SIG-M5 (cell line): ENCODE results near the gene KLK13.

Experiments used
- DNase-seq: peaks from one replicate; lab custom pipeline; 2025; lab: John Stamatoyannopoulos, UW

The KLK13 gene

GRCh38 chr19:51091895-51092873 lies 27.3 kb upstream of the KLK13 start:
- DNase-seq, result no peak

DNA sequence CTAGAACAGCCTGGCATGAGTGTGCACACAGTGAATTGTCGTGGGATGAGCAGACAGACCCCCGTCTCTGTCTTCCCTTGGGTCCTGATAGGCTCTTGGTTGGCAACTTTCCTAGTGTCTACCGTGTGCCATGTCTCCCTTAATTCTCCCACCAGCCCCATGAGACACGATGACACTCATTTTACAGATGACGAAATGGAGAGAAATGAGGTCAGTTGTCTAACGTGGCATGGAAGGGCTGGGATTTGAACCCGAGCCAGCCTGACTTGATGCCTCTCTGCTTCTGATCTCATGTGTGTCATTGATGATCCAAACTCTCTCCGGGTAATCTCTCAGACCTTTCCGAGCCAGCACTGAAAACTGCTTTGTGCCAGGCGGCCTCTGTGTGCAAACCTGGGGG lies 26.2 kb upstream of the KLK13 start:
- no peak for DNase-seq

DNA sequence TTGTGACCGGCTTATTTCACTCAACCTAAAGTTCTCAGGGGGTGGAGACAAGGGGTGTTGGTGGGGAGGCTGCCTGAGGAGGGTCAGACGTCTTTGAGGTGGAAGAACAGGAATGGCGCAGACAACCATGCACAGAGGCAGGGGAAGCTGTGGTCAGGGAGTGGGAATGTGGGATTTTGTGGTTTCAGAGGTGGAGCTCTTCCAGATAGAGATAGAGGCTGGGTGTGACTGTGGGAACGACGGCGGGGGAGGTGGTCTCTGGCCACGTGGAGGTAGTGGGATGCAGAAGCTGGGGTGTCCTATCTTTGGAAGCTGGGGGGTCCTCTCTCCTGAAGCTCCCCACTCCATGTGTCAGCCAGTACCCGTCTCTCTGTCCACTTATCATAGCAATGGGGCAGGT lies 25.6 kb upstream of the KLK13 start:
- no peak for DNase-seq

DNA sequence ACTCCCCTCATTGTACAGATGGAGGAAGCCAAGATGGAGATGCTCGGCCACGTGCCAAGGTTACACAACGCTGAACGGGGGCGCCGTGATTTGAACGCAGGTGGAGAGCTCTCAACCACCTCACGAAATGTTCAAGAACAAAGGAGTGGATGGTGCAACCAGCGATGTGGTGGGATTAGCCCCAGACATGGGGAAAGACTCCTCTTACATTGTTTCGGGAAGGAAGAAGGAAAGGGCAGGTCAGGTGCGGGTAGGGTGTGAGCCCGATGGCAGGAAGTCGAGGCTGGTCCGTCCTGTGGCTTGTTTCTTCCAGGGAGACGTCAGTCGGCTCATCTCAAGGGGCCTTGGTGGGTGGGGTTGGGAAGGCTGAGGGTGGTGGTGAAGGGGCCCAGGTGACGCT lies 24.9 kb upstream of the KLK13 start:
- DNase-seq, result no peak

GRCh38 chr19:51086153-51086850 lies 21.4 kb upstream of the KLK13 start:
- no peak for DNase-seq

DNA sequence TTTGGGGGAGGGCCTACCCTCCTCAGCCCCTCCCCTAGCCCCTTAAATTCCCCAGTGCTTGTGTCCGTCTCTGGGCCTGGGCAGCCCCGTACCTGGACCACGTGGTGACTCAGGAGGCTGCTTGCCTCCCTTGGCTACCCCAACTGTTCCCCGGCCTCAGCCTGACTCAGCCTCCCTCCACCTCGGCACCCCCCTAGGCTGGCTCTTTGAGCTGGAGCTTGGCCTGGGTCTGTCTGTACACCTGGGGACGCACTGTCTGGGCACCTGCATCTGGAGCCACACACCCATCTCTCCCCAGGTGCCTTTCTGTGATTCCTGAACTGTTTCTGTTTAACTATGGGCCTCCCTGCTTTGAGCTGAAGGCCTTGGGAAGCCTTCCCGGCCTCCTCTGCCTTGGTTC lies 19.6 kb upstream of the KLK13 start:
- DNase-seq, result no peak

DNA sequence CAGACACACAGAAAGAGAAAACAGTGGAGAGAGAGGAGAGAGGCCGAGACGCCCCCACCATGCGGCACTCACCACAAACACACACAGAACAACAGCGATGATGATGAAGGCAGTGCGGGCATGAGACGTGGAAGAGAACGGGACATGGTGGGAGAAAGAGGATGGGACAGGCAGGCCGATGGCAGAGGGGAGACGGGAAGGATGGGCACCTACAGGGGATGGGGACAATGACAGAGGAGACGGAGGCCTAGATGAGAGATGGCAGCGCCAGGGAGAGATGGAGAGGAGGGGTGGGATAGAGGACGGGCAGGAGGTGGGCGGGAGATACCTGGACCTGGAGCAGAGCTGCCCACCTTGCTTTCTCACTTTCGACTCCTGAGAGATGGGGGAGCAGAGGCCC lies 18.9 kb upstream of the KLK13 start:
- DNase-seq, result no peak

DNA sequence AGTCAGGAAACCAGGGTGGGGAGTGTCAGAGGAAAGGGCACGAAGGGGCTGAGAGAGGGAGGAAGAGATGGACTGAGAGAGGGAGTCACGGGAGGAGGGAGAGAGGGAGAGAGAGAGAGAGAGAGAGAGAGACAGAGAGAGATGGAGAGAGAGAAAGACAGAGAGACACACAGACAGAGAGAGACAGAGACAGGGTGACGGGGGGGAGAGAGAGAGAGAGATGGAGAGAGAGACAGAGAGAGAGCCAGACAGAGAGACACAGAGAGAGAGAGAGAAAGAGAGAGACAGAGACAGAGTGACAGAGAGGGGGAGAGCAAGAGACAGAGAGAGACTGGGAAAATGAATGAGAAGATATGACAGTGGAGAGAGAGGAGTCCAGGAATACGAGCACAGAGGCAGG lies 18.3 kb upstream of the KLK13 start:
- DNase-seq, result no peak

DNA sequence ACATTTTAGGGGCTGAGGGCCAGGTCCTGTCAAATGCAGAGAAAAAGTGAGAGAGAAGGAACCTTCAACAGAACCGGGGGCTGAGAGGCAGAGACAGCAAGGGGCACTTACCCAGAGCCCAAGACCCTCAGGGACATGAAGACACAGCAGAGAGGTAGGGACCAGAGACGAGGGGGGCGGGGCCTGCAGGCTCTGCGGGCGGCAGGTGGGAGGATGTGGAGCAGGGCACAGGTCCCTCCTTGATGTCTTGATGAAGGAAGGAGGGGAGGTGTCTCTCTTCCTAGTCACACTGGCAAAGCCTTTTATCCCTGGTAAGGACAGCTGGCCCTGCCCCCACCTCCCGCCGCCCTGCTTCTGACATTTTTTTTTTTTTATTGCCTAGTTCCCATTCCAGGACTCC lies 17.7 kb upstream of the KLK13 start, which contains the start of gene KLK14:
Gene KLK14, minus strand, starts transcription at position 277 of the 400 bp plus-strand sequence. Its CDS starts 273 bp downstream, at position 4.
- DNase-seq, result no peak

- DNase-seq, result no peak
Observed at GRCh38 chr19:51081476-51081875, 16.6 kb upstream of the KLK13 start.

DNA sequence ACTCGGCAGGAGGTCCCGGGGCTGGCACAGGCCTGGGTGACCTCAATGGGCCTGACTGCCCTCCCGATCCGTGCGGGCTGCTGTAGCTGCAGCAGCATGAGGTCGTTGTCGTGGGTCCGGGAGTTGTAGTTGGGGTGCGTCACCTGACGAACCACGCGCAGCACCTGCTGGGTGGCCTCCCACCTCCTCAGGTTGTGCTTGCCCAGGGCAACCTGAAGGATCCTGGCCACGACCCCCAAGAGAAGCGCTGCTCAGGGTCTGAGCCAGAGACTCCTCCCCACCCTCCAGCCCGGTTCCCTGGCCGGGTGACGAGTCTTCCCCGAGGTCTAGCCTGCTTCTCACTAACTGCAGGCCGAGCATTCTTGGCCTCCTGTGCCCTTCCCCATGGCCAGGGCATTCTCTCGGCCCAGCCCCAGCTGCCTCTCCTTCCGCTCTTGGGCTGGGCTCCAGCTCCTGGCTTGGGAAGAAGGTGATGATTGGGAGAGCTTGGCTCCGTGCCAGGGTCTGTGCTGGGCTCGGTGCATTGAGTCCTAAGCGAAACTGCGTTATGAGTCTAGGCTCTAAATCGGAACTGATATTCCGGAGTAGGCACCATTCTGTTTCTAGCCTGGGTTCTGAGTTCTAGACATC lies 14.7 kb upstream of the KLK13 start:
- no peak for DNase-seq

DNA sequence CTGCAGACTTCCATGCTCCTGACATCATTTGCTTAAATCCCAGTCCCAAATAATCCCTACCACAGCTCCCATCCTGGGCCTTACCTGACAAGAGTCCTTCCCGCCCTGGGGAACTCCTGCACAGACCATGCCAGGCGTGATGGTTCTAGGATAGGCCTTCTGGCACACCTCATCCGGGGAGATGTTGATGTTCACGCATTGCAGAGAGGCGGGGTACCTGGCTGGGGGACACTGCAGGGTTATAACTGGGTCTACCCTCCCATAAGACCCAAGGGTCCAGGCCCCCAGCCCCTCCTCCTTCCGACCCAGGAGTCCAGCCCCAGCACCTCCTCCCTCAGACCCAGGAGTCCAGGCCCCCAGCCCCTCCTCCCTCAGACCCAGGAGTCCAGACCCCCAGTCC lies 13.8 kb upstream of the KLK13 start:
- DNase-seq, result no peak

GRCh38 chr19:51078104-51078503 lies 13.2 kb upstream of the KLK13 start:
- DNase-seq, result no peak

GRCh38 chr19:51076631-51077213 lies 11.8 kb upstream of the KLK13 start:
- no peak for DNase-seq

GRCh38 chr19:51075998-51076397 lies 11.1 kb upstream of the KLK13 start:
- no peak for DNase-seq

DNA sequence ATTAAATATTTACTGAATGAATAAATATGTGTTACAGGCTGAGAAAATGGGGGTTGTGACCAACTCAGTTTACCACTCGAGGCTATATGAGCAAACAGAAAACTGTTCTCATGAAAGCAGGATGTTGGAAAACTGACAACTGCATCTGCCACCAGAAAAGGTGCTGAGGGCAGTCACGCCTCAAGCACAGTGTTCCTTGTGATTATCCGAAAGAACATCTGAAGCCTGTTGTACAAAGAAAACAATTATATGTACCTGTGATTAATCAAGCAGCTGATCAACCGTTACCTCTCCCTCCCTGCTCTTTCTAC lies 6.2 kb upstream of the KLK13 start:
- no peak for DNase-seq

GRCh38 chr19:51070334-51071094 lies 5.6 kb upstream of the KLK13 start:
- DNase-seq, result no peak

DNA sequence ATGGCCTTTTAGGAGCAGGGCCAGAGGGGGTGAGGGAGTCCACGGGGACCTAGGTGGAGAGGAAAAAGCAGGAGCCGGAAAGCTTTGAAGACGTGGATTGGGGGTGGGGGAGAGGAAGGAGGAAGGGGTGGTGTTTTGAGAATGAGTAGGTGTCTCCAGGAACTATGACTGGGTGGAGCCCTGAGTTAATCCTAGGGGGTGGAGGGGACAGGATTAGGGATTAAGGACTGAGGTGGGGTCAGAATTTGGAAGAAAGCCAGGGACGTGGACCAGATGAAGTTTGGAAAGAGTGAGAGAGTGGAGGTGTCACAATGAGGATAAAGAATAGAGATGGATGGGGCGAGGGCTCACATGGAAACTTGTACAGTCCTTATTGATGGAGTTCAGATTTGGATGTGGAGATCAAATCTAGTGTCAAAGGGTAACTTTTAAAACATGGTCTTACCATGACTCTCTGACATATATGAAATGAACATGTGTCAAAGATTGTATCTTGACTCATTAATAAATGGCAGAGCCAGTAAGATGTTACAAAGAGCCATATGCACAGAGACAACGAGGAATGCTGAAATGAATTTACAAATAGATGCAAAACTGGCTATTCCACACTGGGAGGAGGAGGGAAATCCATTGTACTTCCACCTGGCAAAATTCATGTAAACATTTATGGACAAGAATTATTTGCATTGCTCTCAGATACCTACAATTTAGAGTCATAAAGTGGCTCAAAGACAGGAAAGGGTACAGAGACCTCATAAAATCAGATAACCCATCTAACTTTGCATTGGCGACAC lies 1.7 kb upstream of the KLK13 start:
- DNase-seq, result no peak

GRCh38 chr19:51065221-51065960 lies 499 bp upstream of the KLK13 start:
- DNase-seq, result no peak

DNA sequence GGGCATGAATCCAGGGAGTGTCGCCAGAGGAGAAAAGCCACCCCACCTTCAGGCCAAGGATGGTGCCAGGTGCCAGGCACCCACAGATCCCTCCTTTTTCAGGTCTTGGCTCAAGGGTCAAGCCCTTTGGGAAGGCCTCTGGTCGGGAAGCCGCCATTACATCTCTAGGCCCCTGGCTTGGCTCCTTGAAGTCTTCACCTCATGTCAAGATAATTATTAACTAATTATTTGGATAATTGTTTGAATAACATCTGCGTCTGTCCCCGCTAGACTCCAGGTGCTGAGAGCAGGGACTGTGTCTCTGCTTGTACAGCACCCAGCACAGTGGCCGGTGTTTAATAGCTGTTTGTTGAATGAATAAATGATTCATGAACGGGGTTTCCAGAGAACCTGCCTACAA lies 1.2 kb downstream of the KLK13 start:
- no peak for DNase-seq
